Keratinocyte (primary cell): Measurements from ENCODE around the gene CLOCK. TPM values are rescaled to one million over a fixed set of nuclear protein-coding genes. Genes with fewer than 3 reads are reported as not detected.

Source experiments
- DNase-seq: peaks from one replicate; pipeline ENCODE4 v3.0.0-alpha.2; 2011; ENCODE audit warnings: low read depth, missing footprints, low spot score
- FAIRE-seq: peaks from 2 replicates; lab custom pipeline; 2011; peaks lifted over from hg19 to GRCh38; lab: Jason Lieb, UNC
- H2AFZ ChIP-seq: 2 replicates; pipeline ENCODE4 v1.6.0; 2012; ENCODE audit warnings: low read length, control low read depth, inconsistent platforms; ENCODE audit not compliant: control insufficient read depth
- H3K27ac ChIP-seq: 2 replicates; pipeline ENCODE4 v1.5.1; 2011; ENCODE audit warnings: low read length; ENCODE audit not compliant: control insufficient read depth, insufficient read depth
- H3K27me3 ChIP-seq: 3 replicates; pipeline ENCODE4 v1.6.0; 2011; ENCODE audit warnings: low read length; ENCODE audit not compliant: control insufficient read depth, insufficient read depth; ENCODE audit errors: extremely low read depth
- H3K36me3 ChIP-seq, 2 experiments: 2 replicates in 1 of 2; 3 replicates in 1 of 2; pipeline ENCODE4 v1.5.1; 2011; ENCODE audit warnings: low read length in 2 of 2, mild to moderate bottlenecking in 1 of 2; ENCODE audit not compliant: control insufficient read depth in 2 of 2, insufficient read depth in 2 of 2; ENCODE audit errors: extremely low read depth in 1 of 2
- H3K4me1 ChIP-seq: 3 replicates; pipeline ENCODE4 v1.5.1; 2011; ENCODE audit warnings: low read length; ENCODE audit not compliant: control insufficient read depth, insufficient read depth; ENCODE audit errors: extremely low read depth
- H3K4me2 ChIP-seq: 3 replicates; pipeline ENCODE4 v1.6.0; 2011; ENCODE audit warnings: low read depth, low read length; ENCODE audit not compliant: control insufficient read depth, insufficient read depth; ENCODE audit errors: extremely low read depth
- H3K4me3 ChIP-seq, 3 experiments: fragments of 200-600 bp in 1 of 3; sonication (generic) in 1 of 3; 2 replicates in 2 of 3; 3 replicates in 1 of 3; pipeline ENCODE4 v1.5.1; 2011 to 2016; ENCODE audit warnings: low read length in 3 of 3, mild to moderate bottlenecking in 3 of 3, control low read depth in 2 of 3, inconsistent platforms in 1 of 3, low read depth in 1 of 3, mixed read lengths in 1 of 3, mixed run types in 1 of 3, moderate library complexity in 1 of 3; ENCODE audit not compliant: control insufficient read depth in 2 of 3, insufficient read depth in 2 of 3; ENCODE audit errors: extremely low read depth in 1 of 3
- H3K79me2 ChIP-seq: 2 replicates; pipeline ENCODE4 v1.6.0; 2012; ENCODE audit warnings: low read length; ENCODE audit not compliant: control insufficient read depth, insufficient read depth
- H3K9ac ChIP-seq: 3 replicates; pipeline ENCODE4 v1.6.0; 2011; ENCODE audit warnings: low read length; ENCODE audit not compliant: control insufficient read depth, insufficient read depth; ENCODE audit errors: extremely low read depth
- H3K9me1 ChIP-seq: 3 replicates; pipeline ENCODE4 v1.6.0; 2011; ENCODE audit warnings: low read length; ENCODE audit not compliant: control insufficient read depth, insufficient read depth; ENCODE audit errors: extremely low read depth
- H3K9me3 ChIP-seq: 2 replicates; pipeline ENCODE4 v1.5.1; 2012; ENCODE audit warnings: low read depth, low read length; ENCODE audit not compliant: control insufficient read depth
- H4K20me1 ChIP-seq: 3 replicates; pipeline ENCODE4 v1.6.0; 2011; ENCODE audit warnings: low read length; ENCODE audit not compliant: control insufficient read depth, insufficient read depth; ENCODE audit errors: extremely low read depth
- EZH2 ChIP-seq: IDR thresholded peaks from one replicate; pipeline ENCODE4 v1.6.1; 2012; ENCODE audit warnings: inconsistent platforms, mild to moderate bottlenecking, low read length, moderate library complexity
- dilution Hi-C: fragments of 300-500 bp; cut with MboI; formaldehyde crosslinking; loops from one replicate; pipeline ENCODE4 v1.7.0; 2020; ENCODE audit warnings: low sequenced_read_pairs; ENCODE audit not compliant: extremely low pct_ligation_motif_present
- polyA plus RNA-seq, 5 experiments: library from polyadenylated mRNA; depleted of rRNA in 3 of 5; stranded (reverse) in 3 of 5; stranded (forward) in 1 of 5; unstranded in 1 of 5; fragments of >200 nt; gene quantifications; 1 replicate in 1 of 5; 2 replicates in 3 of 5; 3 replicates in 1 of 5; pipeline versions ENCODE4 v1.2.1 to v1.2.3, GENCODE V29; 2011 to 2012; ENCODE audit warnings: missing spikeins in 2 of 5, low read depth in 1 of 5, low replicate concordance in 1 of 5
- TF ChIP-seq, protein P1 (sequence below), 3 experiments: IDR thresholded peaks in 1 of 3; conservative IDR thresholded peaks in 1 of 3; optimal IDR thresholded peaks in 1 of 3; 2 replicates in 2 of 3; 3 replicates in 1 of 3; pipeline versions ENCODE3 to v1.5.1; 2011; ENCODE audit warnings: low read length in 3 of 3, mild to moderate bottlenecking in 3 of 3, moderate library complexity in 2 of 3, control low read depth in 1 of 3, inconsistent platforms in 1 of 3; ENCODE audit not compliant: insufficient read depth in 2 of 3; ENCODE audit errors: extremely low read depth in 1 of 3

The CLOCK gene
- polyA plus RNA-seq, 1 donor (not counting 4 experiments of a cell fraction or from before 2014, with no cell fraction given): 27.1 TPM

DNA sequence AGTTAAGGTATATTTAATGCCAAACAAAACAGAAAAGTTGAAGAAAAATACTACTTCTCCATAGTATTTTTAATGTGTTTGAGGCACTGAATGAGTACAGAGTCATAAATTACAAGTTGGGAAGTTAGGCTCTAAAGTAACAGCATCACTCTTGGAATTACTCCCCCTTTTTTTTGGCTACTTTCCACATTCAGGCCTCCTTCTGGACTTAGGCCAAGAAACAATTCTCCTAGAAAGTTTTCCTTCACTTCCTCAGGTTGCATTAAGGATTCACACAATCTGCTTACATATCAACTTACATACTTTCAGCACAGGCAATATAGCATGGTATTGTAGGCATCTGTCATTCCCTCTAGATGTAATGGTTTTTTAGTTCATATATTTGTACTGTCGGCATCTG is 98.9 kb downstream of the CLOCK start:
- DNase-seq (no peak), FAIRE-seq (no peak)
- H3K9me3 ChIP-seq: no peaks in the 10 kb centered on the region
- peaks cover 3% of the 10 kb centered on the region for H3K4me1 ChIP-seq
- no peak for TF ChIP-seq EZH2
- TF ChIP-seq, protein P1, sequence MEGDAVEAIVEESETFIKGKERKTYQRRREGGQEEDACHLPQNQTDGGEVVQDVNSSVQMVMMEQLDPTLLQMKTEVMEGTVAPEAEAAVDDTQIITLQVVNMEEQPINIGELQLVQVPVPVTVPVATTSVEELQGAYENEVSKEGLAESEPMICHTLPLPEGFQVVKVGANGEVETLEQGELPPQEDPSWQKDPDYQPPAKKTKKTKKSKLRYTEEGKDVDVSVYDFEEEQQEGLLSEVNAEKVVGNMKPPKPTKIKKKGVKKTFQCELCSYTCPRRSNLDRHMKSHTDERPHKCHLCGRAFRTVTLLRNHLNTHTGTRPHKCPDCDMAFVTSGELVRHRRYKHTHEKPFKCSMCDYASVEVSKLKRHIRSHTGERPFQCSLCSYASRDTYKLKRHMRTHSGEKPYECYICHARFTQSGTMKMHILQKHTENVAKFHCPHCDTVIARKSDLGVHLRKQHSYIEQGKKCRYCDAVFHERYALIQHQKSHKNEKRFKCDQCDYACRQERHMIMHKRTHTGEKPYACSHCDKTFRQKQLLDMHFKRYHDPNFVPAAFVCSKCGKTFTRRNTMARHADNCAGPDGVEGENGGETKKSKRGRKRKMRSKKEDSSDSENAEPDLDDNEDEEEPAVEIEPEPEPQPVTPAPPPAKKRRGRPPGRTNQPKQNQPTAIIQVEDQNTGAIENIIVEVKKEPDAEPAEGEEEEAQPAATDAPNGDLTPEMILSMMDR (optimal IDR thresholded peaks at IDR 0.05 in 1 of 3, IDR thresholded peaks at IDR 0.05 in 1 of 3, conservative IDR thresholded peaks at IDR 0.05 in 1 of 3; ENCODE audit: extremely low read depth in 1 of 3, insufficient read depth in 2 of 3, low read length in 3 of 3): no peak
- H4K20me1 ChIP-seq: no peaks in the 10 kb centered on the region
- no peak overlapping the region for H3K4me2 ChIP-seq
- no peaks in the 10 kb centered on the region for H3K27me3 ChIP-seq
- H2AFZ ChIP-seq: no peak overlapping the region
- H3K27ac ChIP-seq: no peak overlapping the region
- H3K79me2 ChIP-seq: no peaks in the 10 kb centered on the region
- no peak overlapping the region for H3K9ac ChIP-seq
- peaks cover 3 to 12% of the 10 kb centered on the region in 2 experiments for H3K36me3 ChIP-seq
- H3K9me1 ChIP-seq: no peaks in the 10 kb centered on the region
- dilution Hi-C loops: no loop called here
- H3K4me3 ChIP-seq: no peak overlapping the region

DNA sequence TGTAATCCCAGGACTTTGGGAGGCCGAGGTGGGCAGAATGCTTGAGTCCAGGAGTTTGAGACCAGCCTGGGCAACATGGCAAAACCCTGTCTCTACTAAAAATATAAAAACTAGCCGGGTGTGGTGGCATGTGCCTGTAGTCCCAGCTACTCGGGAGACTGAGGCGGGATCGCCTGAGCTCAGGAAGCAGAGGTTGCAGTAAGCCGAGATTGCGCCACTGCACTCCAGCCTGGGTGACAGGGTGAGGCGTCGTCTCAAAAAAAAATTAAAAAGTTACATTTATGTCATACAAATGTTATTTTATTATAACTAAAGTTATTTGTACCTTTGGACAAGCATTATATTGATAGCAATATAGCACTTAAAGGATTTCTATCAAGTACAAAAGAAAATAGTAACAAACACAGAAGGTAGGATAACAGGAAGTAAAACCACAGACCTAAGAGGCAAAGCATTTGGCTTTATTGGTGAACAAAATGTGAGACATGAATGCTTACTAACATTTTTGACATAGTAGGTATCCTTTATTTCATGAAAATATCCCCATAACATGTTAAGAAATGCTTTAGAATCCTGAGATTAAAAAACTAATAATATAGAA is 99.5 kb downstream of the CLOCK start:
- FAIRE-seq (no peak), DNase-seq (no peak)
- Histone ChIP-seq H3K4me2 (no peak overlapping the region), H4K20me1 (no peaks in the 10 kb centered on the region), H2AFZ (no peak overlapping the region), H3K9me1 (no peaks in the 10 kb centered on the region), H3K9ac (no peak overlapping the region), H3K4me1 (peaks cover 3% of the 10 kb centered on the region), H3K79me2 (no peaks in the 10 kb centered on the region), H3K27me3 (no peaks in the 10 kb centered on the region), H3K27ac (no peak overlapping the region), H3K9me3 (no peaks in the 10 kb centered on the region), H3K4me3 (no peak overlapping the region), H3K36me3 (peaks cover 3 to 12% of the 10 kb centered on the region in 2 experiments)
- dilution Hi-C loops: no loop called here
- no peak for TF ChIP-seq EZH2
- TF ChIP-seq, protein P1 (optimal IDR thresholded peaks at IDR 0.05 in 1 of 3, IDR thresholded peaks at IDR 0.05 in 1 of 3, conservative IDR thresholded peaks at IDR 0.05 in 1 of 3; ENCODE audit: extremely low read depth in 1 of 3, insufficient read depth in 2 of 3, low read length in 3 of 3): no peak
